GM20000 (cell line): ENCODE data around the gene PSG11.
"Not testable (repeated sequence)": the region's sequence is repeated elsewhere in the genome, so short reads cannot be mapped to it uniquely, and the experiment has no call there.

Experiments
- DNase-seq: peaks from one replicate; pipeline ENCODE4 v3.0.0; 2012; ENCODE audit warnings: low spot score
- TF ChIP-seq, protein P1 (sequence below): IDR thresholded peaks from 2 replicates; pipeline ENCODE4 v1.5.1; 2012; ENCODE audit warnings: mild to moderate bottlenecking, control low read depth; ENCODE audit errors: extremely low read depth, missing control alignments

PSG11 gene

DNA sequence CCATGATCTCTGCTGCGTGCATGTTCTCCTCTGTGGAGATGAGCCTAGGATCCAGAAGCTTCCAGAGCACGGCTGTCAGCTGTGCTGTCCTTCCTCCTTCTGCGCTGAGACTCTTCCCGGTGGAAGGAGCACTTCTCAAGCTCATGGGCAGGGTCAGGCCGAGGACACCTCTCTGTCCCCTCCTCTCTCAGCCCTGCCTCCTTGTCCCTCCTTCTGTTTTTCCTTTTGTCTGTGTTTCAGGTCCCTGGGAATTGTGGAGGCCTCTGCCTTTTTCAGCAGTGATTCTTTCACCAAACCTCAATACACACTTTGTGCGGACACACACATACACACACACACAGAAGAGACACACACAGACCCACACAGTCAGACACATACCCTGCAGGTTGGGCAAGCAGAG is at the start of gene PSG11:
TSS of gene PSG11 (minus strand) at position 101 of the 400 bp plus-strand sequence. CDS start at position 4, 97 bp downstream.
- not testable (repeated sequence) for DNase-seq

DNA sequence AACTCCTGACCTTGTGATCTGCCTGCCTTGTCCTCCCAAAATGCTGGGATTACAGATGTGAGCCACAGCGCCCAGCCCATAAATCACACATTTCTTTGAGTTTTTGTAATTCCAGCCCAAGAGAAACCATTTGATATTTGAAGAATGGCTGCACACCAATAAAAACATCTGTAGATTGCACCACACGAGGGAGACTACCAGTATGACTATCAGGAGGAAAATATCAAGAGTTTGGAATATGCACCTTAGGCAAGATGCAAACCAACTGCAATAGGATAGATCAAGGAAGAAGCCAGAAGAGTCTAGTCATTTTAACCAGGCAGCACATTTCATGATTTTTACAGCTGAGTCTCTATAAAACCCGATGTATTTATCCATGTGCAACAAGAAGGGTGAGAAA is 36.1 kb upstream of the PSG11 start:
- not testable (repeated sequence) for DNase-seq

DNA sequence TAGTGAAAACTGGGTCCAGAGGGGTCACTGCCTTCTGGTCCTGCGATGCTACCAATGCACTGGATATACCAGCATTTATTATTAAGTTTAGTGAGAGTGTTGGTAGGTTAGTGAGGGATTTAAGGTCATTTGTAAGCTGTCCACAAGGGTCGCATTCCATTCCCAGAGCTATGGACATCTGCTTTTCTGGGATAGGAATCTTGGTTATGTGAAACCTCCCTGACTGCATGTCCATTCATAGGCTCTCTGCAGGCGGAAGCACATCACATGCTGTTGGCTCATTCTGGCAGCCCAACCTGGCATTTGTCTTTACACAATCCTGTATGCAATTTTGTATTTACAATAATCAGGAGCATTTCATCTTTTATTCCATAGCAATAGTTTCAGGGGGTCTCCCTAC is 35.1 kb upstream of the PSG11 start:
- not testable (repeated sequence) for DNase-seq

DNA sequence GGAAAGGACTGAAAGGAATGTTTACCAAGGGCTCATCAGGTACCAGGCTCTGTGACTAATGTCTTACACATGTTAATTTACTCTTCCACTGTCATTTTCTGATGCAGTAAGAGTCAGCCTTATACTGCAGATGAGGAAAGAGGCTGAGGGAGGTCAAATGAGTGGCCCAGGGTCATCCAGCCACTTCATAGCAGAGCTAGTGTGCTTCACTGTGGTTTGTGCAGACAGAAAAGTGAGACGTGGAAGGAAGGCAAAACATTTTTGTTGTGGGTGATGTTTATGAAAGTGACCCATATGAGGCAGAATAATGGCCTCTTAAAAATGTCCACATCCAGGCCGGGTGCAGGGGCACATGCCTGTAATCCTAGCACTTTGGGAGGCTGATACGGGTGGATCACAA is 34.0 kb upstream of the PSG11 start:
- DNase-seq = not testable (repeated sequence)

DNA sequence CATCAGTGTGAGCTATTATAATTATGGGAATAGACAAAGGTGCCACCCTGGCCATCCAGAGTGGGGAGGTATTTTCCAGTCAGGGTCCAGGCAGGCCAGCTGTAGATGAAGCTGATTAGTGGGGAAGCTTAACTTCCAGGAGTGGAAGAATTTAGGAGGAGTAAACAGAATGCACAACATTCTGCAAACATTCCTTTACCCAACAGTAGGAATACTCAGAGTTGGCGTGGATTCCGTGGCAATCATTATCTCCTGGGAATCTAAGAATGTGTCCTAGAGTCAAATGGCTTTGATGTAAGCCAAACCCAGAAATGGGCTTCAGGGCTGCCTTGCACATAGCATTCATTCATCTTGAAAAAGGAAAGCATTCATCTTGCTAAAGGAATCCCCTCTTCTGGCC is 33.2 kb upstream of the PSG11 start:
- not testable (repeated sequence) for DNase-seq

DNA sequence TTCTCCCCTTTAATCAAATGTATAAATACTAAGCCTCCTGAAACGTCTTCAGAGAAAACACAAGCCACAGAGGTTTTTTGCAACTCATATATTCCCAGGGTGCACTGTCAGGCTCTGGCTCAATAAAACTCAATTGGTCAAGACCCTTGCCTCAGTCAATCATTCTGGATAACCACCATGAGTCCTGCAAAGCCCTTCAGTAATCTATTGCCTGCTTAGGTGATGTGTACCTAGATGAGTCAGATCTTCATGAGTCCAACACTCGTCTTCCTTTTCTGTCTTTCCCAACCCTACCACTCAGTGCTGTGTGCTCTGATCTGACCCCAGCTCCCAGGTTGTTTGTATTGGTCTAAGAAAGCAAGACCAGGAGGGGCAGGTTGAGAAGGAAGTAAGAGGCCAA is 32.2 kb upstream of the PSG11 start:
- not testable (repeated sequence) for DNase-seq

DNA sequence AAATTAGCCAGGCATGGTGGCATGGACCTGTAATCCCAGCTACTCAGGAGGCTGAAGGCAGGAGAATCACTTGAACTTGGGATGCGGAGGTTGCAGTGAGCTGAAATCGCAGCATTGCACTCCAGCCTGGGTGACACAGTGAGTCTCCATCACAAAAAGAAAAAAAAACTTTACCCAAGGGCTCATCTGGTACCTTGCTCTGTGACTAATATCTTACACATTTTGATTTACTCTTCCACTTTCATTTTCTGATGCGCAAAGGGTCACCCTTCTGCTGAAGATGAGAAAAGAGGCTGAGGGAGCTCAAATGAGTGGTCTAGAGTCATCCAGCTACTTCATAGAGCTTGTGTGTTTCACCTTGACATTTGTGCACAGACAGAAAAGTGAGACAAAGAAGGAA is 21.7 kb upstream of the PSG11 start:
- DNase-seq = not testable (repeated sequence)

DNA sequence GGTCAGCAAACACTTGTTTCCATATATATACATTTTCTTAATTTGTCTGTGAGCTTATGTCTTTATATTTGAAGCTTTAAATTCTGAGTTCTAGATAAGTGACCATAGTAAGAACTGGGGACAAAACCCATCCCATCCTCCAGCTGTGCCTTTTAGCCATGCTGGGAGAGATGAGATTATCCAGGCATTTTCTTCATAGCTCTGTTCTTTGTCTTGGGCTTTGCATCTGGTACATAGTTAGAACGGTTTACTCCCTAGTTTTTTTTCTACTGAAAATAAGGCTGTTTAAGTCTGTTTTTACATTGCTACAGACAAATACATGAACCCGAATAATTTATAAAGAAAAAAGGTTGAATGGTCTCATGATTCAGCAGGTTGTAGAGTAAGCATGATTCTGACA is 20.3 kb upstream of the PSG11 start:
- DNase-seq = not testable (repeated sequence)

DNA sequence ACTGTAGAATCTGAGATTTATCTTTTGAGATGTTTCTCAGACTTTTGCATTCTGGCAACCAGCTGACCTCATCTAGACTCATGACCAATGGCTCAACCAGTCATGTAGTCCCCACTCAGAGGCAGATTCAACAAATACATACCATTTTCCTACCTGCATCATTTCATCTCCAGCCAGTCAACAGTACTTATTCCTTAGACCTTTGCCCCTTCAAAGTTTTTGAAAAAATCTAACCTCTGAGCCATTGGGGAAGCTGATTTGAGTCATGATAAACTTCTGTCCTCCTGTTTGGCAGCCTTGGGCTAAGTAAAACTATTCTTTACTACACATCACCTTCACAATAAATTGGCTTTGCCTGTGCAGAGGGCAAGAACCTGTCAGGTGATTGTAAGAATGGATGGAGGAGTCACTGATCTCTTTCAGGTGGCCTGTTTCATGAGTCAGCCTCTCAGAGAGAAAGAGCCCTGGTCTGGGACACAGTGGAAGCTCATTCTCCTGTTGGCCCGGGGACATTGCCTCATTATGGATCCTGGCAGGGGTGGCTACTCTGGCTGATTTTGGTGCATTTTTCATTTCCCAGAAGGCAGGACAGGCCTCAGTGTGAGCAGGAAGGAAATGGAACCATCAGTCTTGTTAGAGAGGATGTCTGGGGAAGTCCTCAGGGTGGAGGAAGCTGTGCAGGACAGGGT is 17.4 kb upstream of the PSG11 start:
- not testable (repeated sequence) for DNase-seq

DNA sequence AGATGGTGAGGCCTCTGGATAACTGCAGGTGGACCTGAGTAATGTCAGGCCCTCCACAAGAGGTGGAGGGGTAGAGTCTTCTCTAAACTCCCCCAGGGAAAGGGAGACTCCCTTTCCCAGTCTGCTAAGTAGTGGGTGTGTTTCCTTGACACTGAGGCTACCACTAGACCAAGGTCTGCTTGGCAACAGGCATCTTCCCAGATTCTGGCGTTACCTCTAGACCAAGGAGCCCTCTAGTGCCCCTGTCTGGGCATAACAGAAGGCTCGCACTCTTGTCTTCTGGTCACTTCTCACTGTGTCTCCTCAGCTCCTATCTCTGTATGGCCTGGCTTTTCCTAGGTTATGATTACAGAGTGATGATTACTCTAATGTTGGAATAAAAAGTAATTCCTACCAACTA is 5.4 kb upstream of the PSG11 start:
- DNase-seq = not testable (repeated sequence)

DNA sequence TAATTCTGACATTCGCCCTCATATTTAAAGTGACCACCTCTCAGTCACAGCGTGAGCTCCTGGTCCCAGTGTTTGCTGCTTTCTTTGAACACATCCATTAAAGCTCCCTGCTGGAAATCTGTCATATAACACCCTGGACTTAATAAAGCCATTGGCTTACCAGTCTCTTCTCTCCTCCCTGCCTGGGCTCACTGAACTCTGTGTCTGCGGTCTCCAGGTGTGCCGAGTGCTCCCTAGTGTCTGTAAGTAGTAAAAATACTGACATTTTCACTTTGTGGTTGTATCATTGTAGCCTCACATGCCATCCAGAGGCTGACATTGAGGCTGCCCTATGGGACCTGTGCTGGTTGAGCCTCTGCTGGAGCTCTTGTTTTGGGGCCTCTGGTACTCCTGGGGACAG is 2.6 kb upstream of the PSG11 start:
- TF ChIP-seq, protein P1, sequence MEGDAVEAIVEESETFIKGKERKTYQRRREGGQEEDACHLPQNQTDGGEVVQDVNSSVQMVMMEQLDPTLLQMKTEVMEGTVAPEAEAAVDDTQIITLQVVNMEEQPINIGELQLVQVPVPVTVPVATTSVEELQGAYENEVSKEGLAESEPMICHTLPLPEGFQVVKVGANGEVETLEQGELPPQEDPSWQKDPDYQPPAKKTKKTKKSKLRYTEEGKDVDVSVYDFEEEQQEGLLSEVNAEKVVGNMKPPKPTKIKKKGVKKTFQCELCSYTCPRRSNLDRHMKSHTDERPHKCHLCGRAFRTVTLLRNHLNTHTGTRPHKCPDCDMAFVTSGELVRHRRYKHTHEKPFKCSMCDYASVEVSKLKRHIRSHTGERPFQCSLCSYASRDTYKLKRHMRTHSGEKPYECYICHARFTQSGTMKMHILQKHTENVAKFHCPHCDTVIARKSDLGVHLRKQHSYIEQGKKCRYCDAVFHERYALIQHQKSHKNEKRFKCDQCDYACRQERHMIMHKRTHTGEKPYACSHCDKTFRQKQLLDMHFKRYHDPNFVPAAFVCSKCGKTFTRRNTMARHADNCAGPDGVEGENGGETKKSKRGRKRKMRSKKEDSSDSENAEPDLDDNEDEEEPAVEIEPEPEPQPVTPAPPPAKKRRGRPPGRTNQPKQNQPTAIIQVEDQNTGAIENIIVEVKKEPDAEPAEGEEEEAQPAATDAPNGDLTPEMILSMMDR = no peak
- DNase-seq = no peak

DNA sequence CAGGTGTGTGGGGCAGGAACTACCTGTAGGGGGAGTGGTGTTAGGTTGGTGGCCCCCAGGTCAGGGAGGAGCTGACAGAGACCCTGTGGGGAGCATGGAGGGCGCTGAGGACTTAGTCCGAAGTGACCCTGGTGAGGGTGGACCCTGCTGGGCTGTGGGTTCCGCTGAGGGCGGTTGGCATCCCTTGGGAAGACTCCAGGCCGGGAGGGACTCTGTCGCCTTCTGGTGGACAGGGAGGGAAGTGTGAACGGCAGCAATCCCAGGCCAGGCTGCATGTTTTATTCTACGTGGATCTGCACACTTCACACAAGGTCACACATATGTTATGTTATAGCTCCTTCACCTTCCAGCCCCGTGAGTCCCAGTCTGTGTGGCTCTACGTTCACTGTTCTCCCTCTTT is 1.7 kb upstream of the PSG11 start:
- not testable (repeated sequence) for DNase-seq

DNA sequence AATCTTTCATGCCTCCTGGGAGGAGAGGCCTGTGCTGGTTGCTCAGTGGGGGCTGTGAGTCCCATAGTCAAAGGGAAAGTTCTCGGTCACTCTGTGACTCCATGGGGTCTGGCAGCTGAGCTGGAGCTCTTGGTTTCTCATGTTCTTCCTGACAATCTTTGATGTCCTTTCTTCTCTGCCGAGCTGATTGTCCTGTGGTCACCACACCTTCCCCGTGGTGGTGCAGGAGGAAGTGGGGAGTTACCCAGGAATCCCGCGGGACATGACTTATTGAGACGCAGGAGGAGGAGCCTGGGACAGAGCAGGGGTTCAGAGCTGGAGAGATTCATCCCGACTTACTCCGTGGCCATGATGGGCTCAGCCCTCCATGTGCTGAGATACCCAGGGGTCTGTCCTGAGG is 792 bp upstream of the PSG11 start:
- not testable (repeated sequence) for DNase-seq

DNA sequence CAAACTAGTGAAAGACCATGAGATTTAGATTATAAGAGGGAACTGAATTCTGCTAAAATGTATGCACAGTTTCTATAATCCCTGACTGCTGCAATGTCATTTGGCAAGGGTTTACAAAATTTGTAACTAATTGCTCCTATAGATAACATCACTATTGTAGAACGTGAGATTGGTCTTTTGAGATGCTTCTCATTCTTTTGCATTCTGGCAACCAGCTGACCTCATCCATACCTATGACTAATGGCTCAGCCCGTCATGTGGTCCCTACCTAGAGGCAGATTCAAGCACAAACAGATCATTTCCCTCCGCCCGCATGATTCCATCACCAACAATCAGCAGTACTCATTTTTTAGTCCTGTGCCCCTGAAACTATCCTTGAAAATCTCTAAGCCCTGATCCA is 4.2 kb downstream of the PSG11 start:
- not testable (repeated sequence) for DNase-seq

DNA sequence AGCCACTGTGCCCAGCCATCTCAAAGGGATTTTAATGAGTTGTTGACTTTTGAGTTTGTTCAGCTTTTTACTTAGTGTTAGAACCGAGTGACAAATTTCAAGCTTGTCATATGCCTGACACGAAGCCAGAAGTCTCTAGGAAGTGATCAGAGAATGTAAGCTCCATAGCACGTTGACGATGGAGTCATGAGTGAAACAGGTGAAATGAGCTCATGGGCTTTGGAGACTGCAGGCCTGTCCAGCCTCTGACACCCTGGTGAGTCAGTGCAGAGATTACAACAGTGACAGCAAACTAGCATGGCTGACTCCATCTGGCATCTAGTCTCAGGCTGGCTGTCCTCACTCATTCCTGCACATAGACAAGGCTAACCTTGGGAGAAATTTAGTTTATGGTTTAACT is 4.6 kb downstream of the PSG11 start:
- DNase-seq = not testable (repeated sequence)

DNA sequence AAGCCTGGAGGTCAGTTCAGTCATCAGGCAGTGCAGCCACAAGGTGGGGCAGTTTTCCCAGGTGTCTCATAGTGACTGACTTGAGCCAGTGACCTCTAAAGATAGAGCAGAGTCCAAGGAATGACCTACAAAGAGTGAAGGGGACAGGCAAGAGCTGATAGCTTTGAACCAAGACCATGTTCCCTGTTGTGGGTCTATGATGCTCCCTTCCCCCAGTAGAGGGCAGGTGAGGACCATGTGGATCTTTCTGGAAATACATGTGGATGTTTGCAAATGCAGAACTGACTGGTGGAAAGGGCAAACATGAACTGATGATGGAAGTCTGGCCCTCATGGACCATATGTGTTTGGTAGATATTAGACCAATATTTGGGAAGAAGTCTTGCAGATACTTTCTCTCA is 6.7 kb downstream of the PSG11 start:
- not testable (repeated sequence) for DNase-seq

DNA sequence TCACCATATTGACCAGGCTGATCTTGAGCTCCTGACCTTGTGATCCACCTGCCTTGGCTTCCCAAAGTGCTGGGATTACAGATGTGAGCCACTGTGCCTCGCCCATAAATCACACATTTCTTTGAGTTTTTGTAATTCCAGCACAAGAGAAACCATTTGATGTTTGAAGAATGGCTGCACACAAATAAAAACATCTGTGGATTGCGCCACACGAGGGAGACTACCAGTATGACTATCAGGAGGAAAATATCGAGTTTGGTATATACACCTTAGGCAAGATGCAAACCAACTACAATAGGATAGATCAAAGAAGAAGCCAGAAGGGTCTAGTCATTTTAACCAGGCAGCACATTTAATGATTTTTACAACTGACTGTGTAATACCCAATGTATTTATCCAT is 20.4 kb downstream of the PSG11 start:
- not testable (repeated sequence) for DNase-seq

DNA sequence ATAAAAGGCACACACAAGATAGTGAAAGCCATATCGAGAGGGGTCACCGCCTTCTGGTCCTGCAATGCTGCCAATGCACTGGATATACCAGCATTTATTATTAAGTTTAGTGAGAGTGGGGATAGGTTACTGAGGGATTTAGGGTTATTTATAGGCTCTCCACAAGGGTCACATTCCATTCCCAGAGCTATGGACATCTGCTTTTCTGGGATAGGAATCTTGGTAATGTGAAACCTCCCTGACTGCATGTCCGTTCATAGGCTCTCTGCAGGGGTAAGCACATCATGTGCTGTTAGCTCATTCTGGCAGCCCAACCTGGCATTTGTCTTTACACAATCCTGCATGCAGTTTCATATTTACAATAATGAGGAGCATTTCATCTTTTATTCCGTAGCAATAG is 21.4 kb downstream of the PSG11 start:
- not testable (repeated sequence) for DNase-seq

DNA sequence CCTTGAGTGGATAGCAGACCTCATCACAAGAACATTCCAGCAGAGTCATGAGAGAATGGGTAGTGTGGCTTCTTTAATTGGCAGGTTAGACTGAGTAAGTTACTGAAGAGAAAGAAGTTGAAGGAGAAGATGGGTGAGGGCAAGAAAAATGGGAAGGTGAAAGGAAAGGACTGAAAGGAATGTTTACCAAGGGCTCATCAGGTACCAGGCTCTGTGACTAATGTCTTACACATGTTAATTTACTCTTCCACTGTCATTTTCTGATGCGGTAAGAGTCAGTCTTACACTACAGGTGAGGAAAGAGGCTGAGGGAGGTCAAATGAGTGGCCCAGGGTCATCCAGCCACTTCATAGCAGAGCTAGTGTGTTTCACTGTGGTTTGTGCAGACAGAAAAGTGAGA is 22.6 kb downstream of the PSG11 start:
- DNase-seq = not testable (repeated sequence)

DNA sequence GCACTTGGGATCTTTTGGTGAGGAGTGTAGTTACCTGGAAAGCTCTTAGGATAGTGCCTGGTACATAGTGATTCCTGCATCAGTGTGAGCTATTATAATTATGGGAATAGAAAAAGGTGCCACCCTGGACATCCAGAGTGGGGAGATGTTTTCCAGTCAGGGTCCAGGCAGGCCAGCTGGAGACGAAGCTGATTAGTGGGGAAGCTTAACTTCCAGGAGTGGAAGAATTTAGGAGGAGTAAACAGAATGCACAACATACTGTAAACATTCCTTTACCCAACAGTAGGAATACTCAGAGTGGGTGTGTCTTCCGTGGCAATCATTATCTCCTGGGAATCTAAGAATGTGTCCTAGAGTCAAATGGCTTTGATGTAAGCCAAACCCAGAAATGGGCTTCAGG is 23.3 kb downstream of the PSG11 start:
- not testable (repeated sequence) for DNase-seq

DNA sequence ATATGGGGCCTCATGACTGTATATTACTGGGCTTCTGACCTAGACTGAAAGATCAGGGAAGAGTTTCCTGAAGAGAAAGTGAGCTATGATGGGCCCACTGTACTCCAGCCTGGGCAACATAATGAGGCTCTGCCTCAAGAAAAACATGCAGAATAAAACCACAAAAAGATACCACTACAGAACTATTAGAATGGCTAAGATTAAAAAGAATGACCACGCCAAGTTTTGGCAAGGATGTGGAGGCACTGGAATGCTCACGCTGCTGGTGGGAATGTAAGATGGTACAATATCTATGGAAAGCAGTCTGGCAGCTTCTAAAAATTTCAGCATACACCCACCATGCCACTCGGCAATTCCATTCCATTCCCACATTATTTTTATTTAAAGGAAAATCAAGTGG is 30.1 kb downstream of the PSG11 start:
- DNase-seq = not testable (repeated sequence)

DNA sequence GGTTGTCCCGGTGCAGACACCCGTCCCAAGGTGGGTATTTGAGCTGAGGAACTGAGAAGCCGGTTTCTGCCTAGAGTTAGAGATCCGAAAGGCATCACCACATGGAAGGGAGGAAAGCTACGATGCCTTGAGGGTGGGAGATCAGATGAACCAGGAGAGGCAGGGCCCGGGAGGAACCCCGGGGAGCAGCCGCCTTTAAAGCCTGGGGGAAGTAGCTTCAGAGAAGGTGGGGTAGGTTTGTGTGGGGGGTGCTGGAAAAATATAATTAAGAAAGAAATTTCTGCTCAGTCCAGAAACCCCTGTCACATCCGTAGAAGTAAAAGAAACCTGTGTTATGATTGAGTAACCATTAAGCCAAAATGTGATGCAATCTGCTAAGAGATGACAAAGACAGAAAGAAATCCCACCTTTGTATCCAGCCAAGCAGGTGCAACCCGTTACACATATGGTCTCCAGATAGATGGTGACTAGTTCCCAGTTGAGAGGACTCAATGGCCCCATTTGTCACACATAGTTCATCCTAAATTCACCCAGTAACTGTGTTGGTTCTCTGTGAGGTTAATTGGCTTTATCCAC is 34.2 kb downstream of the PSG11 start:
- not testable (repeated sequence) for DNase-seq
